Activated CD4-positive, alpha-beta T cell treated with anti-CD3 and anti-CD28 coated beads, Interleukin-2, amount 10 ng/mL, durations not matched to agents 24 days and 14 days (primary cell): Measurements from ENCODE around the gene VDAC2. TPM values are rescaled to one million over a fixed set of nuclear protein-coding genes. Genes with fewer than 3 reads are reported as not detected.

ENCODE experiments used
- DNase-seq: peaks from one replicate; pipeline ENCODE4 v3.0.0; 2022
- H3K27ac Mint-ChIP-seq: one replicate; pipeline ENCODE4 v1.8.0; 2022; ENCODE audit warnings: mild to moderate bottlenecking, mixed read lengths
- H3K27me3 Mint-ChIP-seq: one replicate; pipeline ENCODE4 v1.8.0; 2022; ENCODE audit warnings: mixed read lengths
- H3K36me3 Mint-ChIP-seq: one replicate; pipeline ENCODE4 v1.8.0; 2022; ENCODE audit warnings: low read depth, mild to moderate bottlenecking, mixed read lengths
- H3K4me1 Mint-ChIP-seq: one replicate; pipeline ENCODE4 v1.8.0; 2021; ENCODE audit warnings: mixed read lengths
- H3K4me3 Mint-ChIP-seq: one replicate; pipeline ENCODE4 v1.8.0; 2022; ENCODE audit warnings: mild to moderate bottlenecking, moderate library complexity, mixed read lengths
- H3K9me3 Mint-ChIP-seq: one replicate; pipeline ENCODE4 v1.8.0; 2021; ENCODE audit warnings: mixed read lengths
- intact Hi-C: fragments of 100-400 bp; cut with micrococcal nuclease; formaldehyde crosslinking; loops from one replicate; pipeline ENCODE4 v1.15.1; 2023
- total RNA-seq: library from RNA; stranded (reverse); gene quantifications from 2 replicates; pipeline ENCODE4 v1.2.3, GENCODE V29; 2022

Gene VDAC2
- total RNA-seq, 1 donor from 2014 or later: 245 TPM

DNA sequence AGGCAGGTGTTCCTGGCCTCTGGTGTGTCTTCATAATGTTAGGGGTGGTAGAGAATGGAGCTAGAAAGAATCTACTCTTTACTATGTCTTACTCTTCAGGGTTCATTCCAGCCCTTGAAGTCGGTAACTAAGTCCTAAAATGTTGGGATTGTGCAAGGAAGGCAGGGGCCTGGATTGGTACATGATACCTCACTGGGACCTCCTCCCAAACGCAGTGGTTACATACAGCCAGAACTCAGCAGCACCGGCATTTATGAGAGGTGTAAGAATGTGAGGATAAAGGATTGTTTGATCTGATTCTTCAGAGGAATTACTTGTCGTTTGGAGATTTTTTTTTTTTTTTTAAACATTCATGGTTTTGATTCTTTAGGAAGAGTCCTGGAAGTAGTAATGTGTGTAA lies 18.2 kb downstream of the VDAC2 start:
- Mint-ChIP-seq H3K27ac (peak overlapping the region; percentile 64), H3K36me3 (peaks cover 74% of the 10 kb centered on the region), H3K4me1 (peaks cover 48% of the 10 kb centered on the region), H3K9me3 (no peaks in the 10 kb centered on the region), H3K27me3 (no peaks in the 10 kb centered on the region), H3K4me3 (no peak overlapping the region)
- intact Hi-C loops: no loop called here
- DNase-seq: no peak

GRCh38 chr10:75229971-75230370 lies 19.4 kb downstream of the VDAC2 start:
- Mint-ChIP-seq H3K27me3 (no peaks in the 10 kb centered on the region), H3K9me3 (no peaks in the 10 kb centered on the region), H3K4me3 (no peak overlapping the region), H3K4me1 (peaks cover 38% of the 10 kb centered on the region), H3K36me3 (peaks cover 62% of the 10 kb centered on the region), H3K27ac (no peak overlapping the region)
- no peak for DNase-seq
- intact Hi-C loops: loop anchor here (1.0 to 5.0 kb wide), 3 partner anchors 20 to 988 kb away; partner anchors contain the start of gene VDAC2

- Mint-ChIP-seq H3K27ac (peak overlapping the region; percentile 98), H3K9me3 (no peaks in the 10 kb centered on the region), H3K27me3 (no peaks in the 10 kb centered on the region), H3K4me3 (peak overlapping the region; percentile 57), H3K36me3 (peaks cover 58% of the 10 kb centered on the region), H3K4me1 (peaks cover 32% of the 10 kb centered on the region)
- intact Hi-C loops: loop anchor here (1.0 to 5.0 kb wide), 3 partner anchors 20 to 988 kb away; partner anchors contain the start of gene VDAC2
- DNase-seq: peak; percentile 98
Measured at GRCh38 chr10:75230600-75231038, 20.0 kb downstream of the VDAC2 start.

DNA sequence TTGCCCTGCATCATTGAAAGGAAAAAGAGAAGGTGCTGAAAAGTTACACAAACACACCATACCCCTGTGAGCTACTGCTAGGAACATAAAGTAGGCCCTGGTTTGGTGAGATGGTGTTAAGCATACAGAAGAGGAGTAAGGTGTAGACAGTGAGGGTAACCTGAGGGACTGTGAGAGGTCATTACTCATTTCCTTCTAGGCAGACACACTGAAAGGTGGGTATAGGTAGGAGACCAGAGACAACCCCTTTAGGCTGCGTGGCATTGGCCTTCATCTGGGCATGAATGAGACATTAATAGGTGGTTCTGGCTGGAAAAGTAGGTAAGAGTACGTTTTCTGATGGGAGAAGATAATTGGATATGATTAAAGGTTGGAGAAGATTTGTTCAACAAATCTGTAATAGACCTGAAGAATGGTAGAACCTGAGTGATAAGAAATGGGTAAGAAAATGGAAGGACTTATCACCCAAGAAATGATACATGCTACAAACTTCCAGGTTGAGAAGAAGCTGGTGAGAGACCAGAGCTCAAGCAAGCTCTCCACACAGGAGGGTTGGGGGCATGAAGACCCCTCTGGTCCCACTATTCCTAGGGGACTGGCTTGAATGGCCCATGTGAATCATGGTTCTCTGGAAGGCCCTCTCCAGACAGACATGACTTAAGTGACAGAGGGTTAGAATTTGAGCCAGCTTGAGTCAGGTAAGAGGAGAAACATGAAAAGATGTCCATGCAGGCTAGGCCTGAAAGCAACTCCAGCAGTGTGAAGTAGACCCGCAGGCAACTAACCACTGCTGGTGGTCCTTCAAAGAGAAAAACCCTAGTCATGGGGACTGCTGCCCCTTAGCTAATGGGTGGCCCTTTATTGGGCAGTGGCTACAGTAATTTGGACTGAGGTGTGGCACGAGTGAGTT lies 21.3 kb downstream of the VDAC2 start:
- peaks cover 48% of the 10 kb centered on the region for H3K36me3 Mint-ChIP-seq
- H3K27ac Mint-ChIP-seq: peak overlapping the region; percentile 64
- no peaks in the 10 kb centered on the region for H3K27me3 Mint-ChIP-seq
- no peak for DNase-seq
- intact Hi-C loops: loop anchor here (5.0 kb wide), 1 partner anchor 990 kb away; no protein-coding TSS in a partner anchor
- H3K4me3 Mint-ChIP-seq: no peak overlapping the region
- H3K4me1 Mint-ChIP-seq: peaks cover 30% of the 10 kb centered on the region
- no peaks in the 10 kb centered on the region for H3K9me3 Mint-ChIP-seq

DNA sequence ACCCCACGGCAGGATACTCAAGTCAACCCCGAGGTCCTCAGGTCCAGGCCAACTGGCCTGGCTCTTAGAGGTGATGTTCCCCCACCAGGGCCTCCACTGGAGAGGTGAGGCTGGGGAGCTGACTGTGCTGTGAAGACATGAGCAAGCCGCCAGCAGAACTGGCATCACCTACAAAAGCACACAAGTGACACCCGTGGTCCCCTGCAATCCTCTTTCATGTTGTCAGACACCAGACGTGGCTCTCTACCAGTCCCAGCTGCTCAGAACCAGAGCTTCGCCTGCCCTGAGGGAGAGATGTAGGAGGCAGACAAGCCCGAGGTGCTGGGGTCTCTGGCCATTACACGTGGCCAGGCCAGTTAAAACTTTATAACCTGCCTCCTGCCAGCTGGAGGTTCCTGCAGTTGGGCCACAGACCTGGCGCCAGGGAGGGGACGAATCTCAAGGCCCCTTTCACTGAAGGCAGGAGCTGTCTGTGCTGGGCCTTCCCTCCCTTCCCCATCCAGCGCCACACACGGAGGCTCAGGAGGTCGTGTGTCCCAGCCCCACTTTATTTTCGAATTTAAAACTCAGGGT lies 22.9 kb downstream of the VDAC2 start:
- H3K9me3 Mint-ChIP-seq: no peaks in the 10 kb centered on the region
- peaks cover 41% of the 10 kb centered on the region for H3K36me3 Mint-ChIP-seq
- intact Hi-C loops: loop anchor here (1.0 to 5.0 kb wide), 5 partner anchors 23 to 991 kb away; partner anchors contain the start of genes KAT6B and VDAC2
- peak; percentile 67 for DNase-seq
- H3K27ac Mint-ChIP-seq: peak overlapping the region; percentile 65
- peak overlapping the region; percentile 87 for H3K4me3 Mint-ChIP-seq
- H3K4me1 Mint-ChIP-seq: peaks cover 24% of the 10 kb centered on the region
- no peaks in the 10 kb centered on the region for H3K27me3 Mint-ChIP-seq

DNA sequence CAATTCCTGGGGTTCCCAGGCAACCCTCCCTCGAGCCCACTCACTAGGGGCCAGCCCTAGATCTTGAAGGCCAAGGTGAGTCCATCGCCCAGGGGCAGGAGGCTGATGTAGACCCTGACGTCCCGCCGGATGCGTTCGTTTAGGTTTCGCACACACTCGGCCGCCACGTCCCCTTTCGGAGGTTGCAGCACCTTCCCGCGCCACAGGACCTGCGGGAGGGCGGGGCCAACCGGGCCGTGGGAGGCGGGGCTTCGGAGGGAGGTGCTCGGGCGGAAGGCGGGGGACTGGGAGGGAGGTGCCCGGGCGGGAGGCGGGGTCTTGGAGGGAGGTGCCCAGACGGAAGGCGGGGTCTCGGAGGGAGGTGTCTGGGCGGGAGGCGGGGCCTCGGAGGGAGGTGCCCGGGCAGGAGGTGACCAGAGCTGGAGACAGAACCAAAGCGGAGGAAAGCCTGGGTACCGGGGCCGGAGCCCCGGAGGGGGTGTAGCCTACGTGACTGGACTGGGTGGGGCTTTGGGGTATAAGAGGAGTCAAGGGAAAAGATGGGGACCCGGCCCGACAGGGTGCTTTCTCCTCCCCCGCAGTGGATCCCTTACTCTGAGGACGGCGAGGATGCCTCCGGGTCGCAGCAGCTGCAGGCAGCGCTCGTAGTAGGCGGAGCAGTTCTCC lies 23.6 kb downstream of the VDAC2 start:
- H3K27me3 Mint-ChIP-seq: no peaks in the 10 kb centered on the region
- intact Hi-C loops: loop anchor here (1.0 to 5.0 kb wide), 5 partner anchors 24 to 992 kb away; partner anchors contain the start of genes KAT6B and VDAC2

DNA sequence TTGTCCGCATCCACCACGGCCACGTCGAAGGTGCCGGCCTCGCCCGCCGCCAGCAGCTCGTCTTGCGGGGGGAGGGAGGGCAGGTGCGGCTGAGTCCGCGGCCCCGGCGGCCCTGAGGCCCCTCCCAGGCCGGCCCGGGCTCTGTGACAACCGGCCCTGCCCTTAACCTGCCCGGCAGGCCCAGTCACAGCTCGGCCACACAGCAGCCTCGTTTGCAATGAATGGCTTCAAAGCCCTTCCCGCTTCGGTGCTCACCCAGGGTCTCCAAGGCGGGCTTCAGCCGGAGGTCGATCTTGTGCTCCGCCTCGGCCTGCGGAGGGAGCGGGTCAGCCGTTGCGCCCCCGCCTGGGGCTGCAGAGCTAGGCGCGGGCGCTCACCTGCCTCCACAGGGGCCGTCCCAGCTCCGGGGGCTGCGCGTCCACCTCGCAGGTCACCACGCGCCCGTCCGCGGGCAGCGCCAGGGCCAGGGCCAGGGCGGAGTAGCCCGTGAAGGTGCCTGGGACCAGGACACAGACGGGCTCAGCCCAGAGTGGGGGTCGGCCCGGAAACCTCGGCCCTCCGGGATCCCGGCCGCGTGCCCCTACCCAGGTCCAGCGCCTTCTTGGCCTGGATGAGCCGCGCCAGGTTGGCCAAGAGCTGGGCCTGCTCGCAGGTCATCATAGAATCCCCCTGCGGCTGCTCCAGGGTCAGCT lies 24.2 kb downstream of the VDAC2 start:
- Mint-ChIP-seq H3K36me3 (peaks cover 31% of the 10 kb centered on the region), H3K4me3 (peak overlapping the region; percentile 87), H3K4me1 (peaks cover 17% of the 10 kb centered on the region), H3K27me3 (no peaks in the 10 kb centered on the region), H3K27ac (peak overlapping the region; percentile 87), H3K9me3 (no peaks in the 10 kb centered on the region)
- intact Hi-C loops: loop anchor here (1.0 to 5.0 kb wide), 5 partner anchors 25 to 993 kb away; partner anchors contain the start of genes KAT6B and VDAC2
- no peak for DNase-seq

More for the DNA sequence above, 23.6 kb downstream of the VDAC2 start:
- peak; percentile 99 for DNase-seq
- H3K36me3 Mint-ChIP-seq: peaks cover 35% of the 10 kb centered on the region
- H3K27ac Mint-ChIP-seq: peak overlapping the region; percentile 87
- no peaks in the 10 kb centered on the region for H3K9me3 Mint-ChIP-seq
- H3K4me1 Mint-ChIP-seq: peaks cover 18% of the 10 kb centered on the region
- H3K4me3 Mint-ChIP-seq: peak overlapping the region; percentile 87

- H3K27ac Mint-ChIP-seq: peak within 1 kb of the TSS; percentile 91
- peaks cover 14% of the 10 kb centered on the region for H3K4me1 Mint-ChIP-seq
- intact Hi-C loops: loop anchor here (1.0 to 2.0 kb wide), 2 partner anchors 47 to 193 kb away; no protein-coding TSS in a partner anchor
- DNase-seq: peak; percentile 98
- no peaks in the 10 kb centered on the region for H3K9me3 Mint-ChIP-seq
- peak within 1 kb of the TSS; percentile 87 for H3K4me3 Mint-ChIP-seq
- H3K36me3 Mint-ChIP-seq: peaks cover 27% of the 10 kb centered on the region
- no peaks in the 10 kb centered on the region for H3K27me3 Mint-ChIP-seq
Measured at GRCh38 chr10:75235375-75236177, 25.0 kb downstream of the VDAC2 start, which contains the start of gene COMTD1. TSS of gene COMTD1 (minus strand) at chr10:75235957. CDS start at chr10:75235928, 29 bp downstream.

GRCh38 chr10:75236178-75236825 lies 25.7 kb downstream of the VDAC2 start:
- intact Hi-C loops: loop anchor here (1.0 kb wide), 1 partner anchor 48 kb away; no protein-coding TSS in a partner anchor
- H3K4me1 Mint-ChIP-seq: peaks cover 11% of the 10 kb centered on the region
- no peak for DNase-seq
- peaks cover 21% of the 10 kb centered on the region for H3K36me3 Mint-ChIP-seq
- peak overlapping the region; percentile 91 for H3K27ac Mint-ChIP-seq
- no peaks in the 10 kb centered on the region for H3K27me3 Mint-ChIP-seq
- H3K9me3 Mint-ChIP-seq: no peaks in the 10 kb centered on the region
- H3K4me3 Mint-ChIP-seq: peak overlapping the region; percentile 87

DNA sequence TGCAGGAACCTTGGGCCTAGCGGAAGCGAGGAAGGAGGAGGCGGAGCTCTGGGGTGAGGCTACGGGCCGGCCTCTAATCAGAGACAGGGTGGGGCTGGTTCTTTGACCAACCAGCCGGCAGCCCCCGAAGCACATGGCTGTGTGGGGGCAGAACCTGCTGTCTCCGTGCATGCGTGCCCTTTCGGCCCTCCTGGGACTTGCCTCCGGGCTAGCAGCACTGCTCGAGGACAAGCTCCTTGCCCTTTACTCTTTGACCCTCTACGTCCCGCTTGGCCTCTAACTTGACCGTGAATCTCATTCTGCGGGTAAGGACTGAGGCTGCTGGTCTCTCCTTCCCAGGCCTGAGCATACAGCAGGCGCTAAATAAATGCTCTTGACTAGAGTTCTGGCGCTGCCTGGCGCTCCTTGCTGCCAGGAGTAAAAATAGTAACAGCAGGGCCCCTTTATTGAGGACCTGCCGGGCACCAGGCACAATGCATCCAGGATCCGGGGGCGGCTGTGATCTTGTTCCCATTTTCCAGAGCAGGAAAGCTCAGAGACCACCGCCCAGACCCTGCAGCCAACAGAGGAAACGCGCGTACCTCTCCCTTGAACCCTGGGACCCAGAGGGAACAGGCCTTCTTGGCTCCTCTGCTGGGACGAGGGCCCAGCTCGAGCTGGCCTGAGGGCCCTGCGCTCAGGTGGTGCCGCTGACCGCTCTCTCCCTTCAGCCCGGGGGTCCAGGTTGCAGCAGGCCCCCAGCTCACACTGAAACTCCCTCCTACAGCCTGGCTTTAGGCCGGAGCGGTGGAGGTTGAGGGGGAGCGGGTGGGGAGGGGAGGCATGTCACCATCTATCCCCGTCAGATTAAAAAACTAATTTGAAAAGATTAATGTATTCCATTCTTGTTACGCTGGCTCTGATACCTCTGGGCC lies 27.8 kb downstream of the VDAC2 start:
- DNase-seq: no peak
- Mint-ChIP-seq H3K36me3 (peaks cover 1% of the 10 kb centered on the region), H3K27ac (no peak overlapping the region), H3K9me3 (no peaks in the 10 kb centered on the region), H3K4me3 (no peak overlapping the region), H3K4me1 (peaks cover 9% of the 10 kb centered on the region), H3K27me3 (no peaks in the 10 kb centered on the region)
- intact Hi-C loops: no loop called here

GRCh38 chr10:75239096-75239790 lies 28.6 kb downstream of the VDAC2 start:
- Mint-ChIP-seq H3K27ac (no peak overlapping the region), H3K36me3 (no peaks in the 10 kb centered on the region), H3K4me3 (no peak overlapping the region), H3K9me3 (no peaks in the 10 kb centered on the region), H3K27me3 (no peaks in the 10 kb centered on the region), H3K4me1 (peaks cover 6% of the 10 kb centered on the region)
- intact Hi-C loops: no loop called here
- DNase-seq: no peak
